ENCODE data around the gene OPCML.

- TF ChIP-seq, protein P1, sequence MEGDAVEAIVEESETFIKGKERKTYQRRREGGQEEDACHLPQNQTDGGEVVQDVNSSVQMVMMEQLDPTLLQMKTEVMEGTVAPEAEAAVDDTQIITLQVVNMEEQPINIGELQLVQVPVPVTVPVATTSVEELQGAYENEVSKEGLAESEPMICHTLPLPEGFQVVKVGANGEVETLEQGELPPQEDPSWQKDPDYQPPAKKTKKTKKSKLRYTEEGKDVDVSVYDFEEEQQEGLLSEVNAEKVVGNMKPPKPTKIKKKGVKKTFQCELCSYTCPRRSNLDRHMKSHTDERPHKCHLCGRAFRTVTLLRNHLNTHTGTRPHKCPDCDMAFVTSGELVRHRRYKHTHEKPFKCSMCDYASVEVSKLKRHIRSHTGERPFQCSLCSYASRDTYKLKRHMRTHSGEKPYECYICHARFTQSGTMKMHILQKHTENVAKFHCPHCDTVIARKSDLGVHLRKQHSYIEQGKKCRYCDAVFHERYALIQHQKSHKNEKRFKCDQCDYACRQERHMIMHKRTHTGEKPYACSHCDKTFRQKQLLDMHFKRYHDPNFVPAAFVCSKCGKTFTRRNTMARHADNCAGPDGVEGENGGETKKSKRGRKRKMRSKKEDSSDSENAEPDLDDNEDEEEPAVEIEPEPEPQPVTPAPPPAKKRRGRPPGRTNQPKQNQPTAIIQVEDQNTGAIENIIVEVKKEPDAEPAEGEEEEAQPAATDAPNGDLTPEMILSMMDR (IDR thresholded peaks at IDR 0.05) = no peak
- TF ChIP-seq EZH2 (IDR thresholded peaks at IDR 0.05; ENCODE audit: borderline replicate concordance, insufficient read depth, low read depth, low read length, poor library complexity, severe bottlenecking) = no peak
These were observed 860.4 kb downstream of the OPCML start for GRCh38 chr11:132671851-132672370.
